ENCODE measurements around the gene BBS7.

The BBS7 gene

GRCh38 chr4:121876070-121876469, 5.8 kb upstream of the BBS7 start (continued):
- TF ChIP-seq POU6F1 (CRISPR knock-in tag; IDR thresholded peaks at IDR 0.05; ENCODE audit: borderline replicate concordance, low read depth) = no peak
- TF ChIP-seq ZNF70 (CRISPR knock-in tag; IDR thresholded peaks at IDR 0.05) = no peak
- TF ChIP-seq OSR1 (CRISPR knock-in tag; IDR thresholded peaks at IDR 0.05) = no peak
- TF ChIP-seq TOX (CRISPR knock-in tag; IDR thresholded peaks at IDR 0.05; ENCODE audit: borderline replicate concordance) = no peak

- ATAC-seq = no peak
- TF ChIP-seq CSRNP3 (CRISPR knock-in tag; IDR thresholded peaks at IDR 0.05) (no peak), CSDC2 (CRISPR knock-in tag; IDR thresholded peaks at IDR 0.05) (no peak), TSHZ2 (CRISPR knock-in tag; IDR thresholded peaks at IDR 0.05) (no peak), TCF4 (CRISPR knock-in tag; IDR thresholded peaks at IDR 0.05; ENCODE audit: borderline replicate concordance) (no peak), PATZ1 (CRISPR knock-in tag; IDR thresholded peaks at IDR 0.05; ENCODE audit: borderline replicate concordance) (no peak), BACH2 (CRISPR knock-in tag; IDR thresholded peaks at IDR 0.05; ENCODE audit: borderline replicate concordance) (no peak), TOX (CRISPR knock-in tag; IDR thresholded peaks at IDR 0.05; ENCODE audit: borderline replicate concordance) (no peak), SNAI2 (CRISPR knock-in tag; IDR thresholded peaks at IDR 0.05) (no peak), PPARA (CRISPR knock-in tag; IDR thresholded peaks at IDR 0.05; ENCODE audit: borderline replicate concordance) (no peak), ZFP30 (CRISPR knock-in tag; IDR thresholded peaks at IDR 0.05) (no peak), POU6F1 (CRISPR knock-in tag; IDR thresholded peaks at IDR 0.05; ENCODE audit: borderline replicate concordance, low read depth) (no peak), GLIS3 (CRISPR knock-in tag; IDR thresholded peaks at IDR 0.05) (no peak)
Observed at GRCh38 chr4:121875652-121876051, 5.4 kb upstream of the BBS7 start.

- no peak for ATAC-seq
- TF ChIP-seq ZC3H10 (CRISPR knock-in tag; IDR thresholded peaks at IDR 0.05) (no peak), TSHZ2 (CRISPR knock-in tag; IDR thresholded peaks at IDR 0.05) (no peak), TOX (CRISPR knock-in tag; IDR thresholded peaks at IDR 0.05; ENCODE audit: borderline replicate concordance) (no peak), POU6F1 (CRISPR knock-in tag; IDR thresholded peaks at IDR 0.05; ENCODE audit: borderline replicate concordance, low read depth) (no peak), BACH2 (CRISPR knock-in tag; IDR thresholded peaks at IDR 0.05; ENCODE audit: borderline replicate concordance) (no peak), CREB5 (CRISPR knock-in tag; IDR thresholded peaks at IDR 0.05; ENCODE audit: low read depth) (no peak), ZNF565 (CRISPR knock-in tag; conservative IDR thresholded peaks at IDR 0.05; ENCODE audit: low read depth) (no peak), TCF4 (CRISPR knock-in tag; IDR thresholded peaks at IDR 0.05; ENCODE audit: borderline replicate concordance) (no peak), ISL1 (CRISPR knock-in tag; IDR thresholded peaks at IDR 0.05) (no peak), ARNTL (CRISPR knock-in tag; IDR thresholded peaks at IDR 0.05; ENCODE audit: borderline replicate concordance, low read depth) (no peak), SNAI2 (CRISPR knock-in tag; IDR thresholded peaks at IDR 0.05) (no peak), CSRNP3 (CRISPR knock-in tag; IDR thresholded peaks at IDR 0.05) (no peak)
Observed at GRCh38 chr4:121873604-121874003, 3.3 kb upstream of the BBS7 start.
